ENCODE measurements around the gene VWA3B. TPM values are rescaled to one million over a fixed set of nuclear protein-coding genes. Genes with fewer than 3 reads are reported as not detected.
"Not testable (repeated sequence)": the region's sequence is repeated elsewhere in the genome, so short reads cannot be mapped to it uniquely, and the experiment has no call there.

The VWA3B gene
- total RNA-seq, 6 experiments from 2014 or later, result 0.09 to 0.24 (median 0.13) TPM; not detected in 2

- no peak overlapping the region for H3K27ac ChIP-seq
- no peak for TF ChIP-seq POLR2A (IDR thresholded peaks at IDR 0.05)
- TF ChIP-seq, protein P1, sequence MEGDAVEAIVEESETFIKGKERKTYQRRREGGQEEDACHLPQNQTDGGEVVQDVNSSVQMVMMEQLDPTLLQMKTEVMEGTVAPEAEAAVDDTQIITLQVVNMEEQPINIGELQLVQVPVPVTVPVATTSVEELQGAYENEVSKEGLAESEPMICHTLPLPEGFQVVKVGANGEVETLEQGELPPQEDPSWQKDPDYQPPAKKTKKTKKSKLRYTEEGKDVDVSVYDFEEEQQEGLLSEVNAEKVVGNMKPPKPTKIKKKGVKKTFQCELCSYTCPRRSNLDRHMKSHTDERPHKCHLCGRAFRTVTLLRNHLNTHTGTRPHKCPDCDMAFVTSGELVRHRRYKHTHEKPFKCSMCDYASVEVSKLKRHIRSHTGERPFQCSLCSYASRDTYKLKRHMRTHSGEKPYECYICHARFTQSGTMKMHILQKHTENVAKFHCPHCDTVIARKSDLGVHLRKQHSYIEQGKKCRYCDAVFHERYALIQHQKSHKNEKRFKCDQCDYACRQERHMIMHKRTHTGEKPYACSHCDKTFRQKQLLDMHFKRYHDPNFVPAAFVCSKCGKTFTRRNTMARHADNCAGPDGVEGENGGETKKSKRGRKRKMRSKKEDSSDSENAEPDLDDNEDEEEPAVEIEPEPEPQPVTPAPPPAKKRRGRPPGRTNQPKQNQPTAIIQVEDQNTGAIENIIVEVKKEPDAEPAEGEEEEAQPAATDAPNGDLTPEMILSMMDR (IDR thresholded peaks at IDR 0.05), result no peak
- 74% methylated on average over 6 of the region's 8 CpGs for whole genome bisulfite sequencing (ENCODE audit: insufficient coverage, low coverage, low lambda C conversion rate, missing lambda C conversion rate)
- no peaks in the 10 kb centered on the region for H3K9me3 ChIP-seq
- H3K27me3 ChIP-seq, result no peaks in the 10 kb centered on the region
- H3K4me1 ChIP-seq, result no peaks in the 10 kb centered on the region
- no peaks in the 10 kb centered on the region for H3K36me3 ChIP-seq
- ATAC-seq, result no peak
- no peak for DNase-seq
- intact Hi-C loops (cut with DNase I), result no loop called here
- no peak overlapping the region for H3K4me3 ChIP-seq
Measured at GRCh38 chr2:98313492-98314250, 226.7 kb downstream of the VWA3B start.

DNA sequence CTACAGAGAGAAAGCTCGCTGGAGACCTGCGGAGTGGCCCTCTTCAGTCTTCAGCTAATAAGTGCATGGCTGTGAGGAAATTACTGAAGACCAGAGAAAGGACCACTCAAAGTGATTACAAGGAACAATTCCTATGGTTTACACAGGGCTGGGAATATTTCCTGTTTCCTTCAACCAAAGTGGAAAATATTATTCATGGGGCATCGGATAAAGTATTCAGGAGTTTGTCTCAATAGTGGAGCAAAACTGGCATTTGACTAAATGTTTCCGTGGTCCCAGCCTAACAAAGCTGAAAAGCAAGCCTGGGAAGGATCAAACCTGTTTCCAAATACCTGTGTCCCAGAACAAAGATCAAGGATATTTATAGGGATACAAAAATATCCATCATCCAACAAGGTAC is 227.3 kb downstream of the VWA3B start:
- DNase-seq, result no peak
- Histone ChIP-seq H3K27ac (no peak overlapping the region), H3K27me3 (no peaks in the 10 kb centered on the region), H3K4me3 (no peak overlapping the region), H3K4me1 (no peaks in the 10 kb centered on the region), H3K9me3 (no peaks in the 10 kb centered on the region), H3K36me3 (no peaks in the 10 kb centered on the region)
- WGBS (ENCODE audit: insufficient coverage, low coverage, low lambda C conversion rate, missing lambda C conversion rate), result 85% methylated on average over 4 of the region's 4 CpGs
- no peak for TF ChIP-seq POLR2A (IDR thresholded peaks at IDR 0.05)
- TF ChIP-seq, protein P1 (IDR thresholded peaks at IDR 0.05), result no peak
- no peak for ATAC-seq
- intact Hi-C loops (cut with DNase I), result no loop called here

DNA sequence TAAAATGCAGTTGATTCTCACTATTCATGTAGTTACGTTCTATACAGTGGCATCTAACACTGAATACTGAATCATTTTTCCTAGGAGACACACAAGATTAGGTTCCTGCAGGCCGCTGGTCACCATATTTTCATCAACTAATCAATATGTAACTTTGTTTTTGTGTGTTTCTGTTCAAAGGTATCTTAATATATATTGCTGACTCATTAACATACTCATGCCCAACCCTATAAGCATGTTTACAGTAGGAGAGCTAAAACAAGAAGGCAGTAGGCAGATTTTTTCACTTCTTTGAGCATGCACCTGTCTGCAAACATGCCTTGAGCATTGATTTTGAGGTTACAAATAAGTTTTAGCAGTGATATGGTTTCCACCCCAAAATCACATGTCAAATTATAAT is 229.0 kb downstream of the VWA3B start:
- no peak for TF ChIP-seq POLR2A (IDR thresholded peaks at IDR 0.05)
- TF ChIP-seq, protein P1 (IDR thresholded peaks at IDR 0.05), result no peak

GRCh38 chr2:98317214-98317613 is 230.2 kb downstream of the VWA3B start:
- Histone ChIP-seq H3K4me3 (no peak overlapping the region), H3K36me3 (no peaks in the 10 kb centered on the region), H3K27ac (no peak overlapping the region), H3K27me3 (no peaks in the 10 kb centered on the region), H3K4me1 (no peaks in the 10 kb centered on the region), H3K9me3 (no peaks in the 10 kb centered on the region)
- ATAC-seq (no peak), DNase-seq (no peak)
- WGBS (ENCODE audit: insufficient coverage, low coverage, low lambda C conversion rate, missing lambda C conversion rate), result 46% methylated on average over 3 of the region's 3 CpGs
- no peak for TF ChIP-seq POLR2A (IDR thresholded peaks at IDR 0.05)
- TF ChIP-seq, protein P1 (IDR thresholded peaks at IDR 0.05), result no peak
- intact Hi-C loops (cut with DNase I), result no loop called here

More for the DNA sequence above, 229.0 kb downstream of the VWA3B start:
- DNase-seq, result no peak
- ATAC-seq, result no peak
- intact Hi-C loops (cut with DNase I), result no loop called here
- Histone ChIP-seq H3K4me1 (no peaks in the 10 kb centered on the region), H3K4me3 (no peak overlapping the region), H3K27me3 (no peaks in the 10 kb centered on the region), H3K36me3 (no peaks in the 10 kb centered on the region), H3K27ac (no peak overlapping the region), H3K9me3 (no peaks in the 10 kb centered on the region)
- WGBS (ENCODE audit: insufficient coverage, low coverage, low lambda C conversion rate, missing lambda C conversion rate), result 73% methylated on average over 2 of the region's 2 CpGs

- not testable (repeated sequence) for H3K36me3 ChIP-seq
- WGBS (ENCODE audit: insufficient coverage, low coverage, low lambda C conversion rate, missing lambda C conversion rate), result 78% methylated on average over 3 of the region's 3 CpGs
Measured at GRCh38 chr2:98320171-98320570, 233.2 kb downstream of the VWA3B start.

More at GRCh38 chr2:98320171-98320570, 233.2 kb downstream of the VWA3B start:
- H3K27me3 ChIP-seq; DNase-seq; ATAC-seq; H3K27ac ChIP-seq; intact Hi-C loops (cut with DNase I); H3K9me3 ChIP-seq; H3K4me1 ChIP-seq; H3K4me3 ChIP-seq: not testable (repeated sequence)
